ENCODE measurements around the gene AOC3. TPM values are rescaled to one million over a fixed set of nuclear protein-coding genes. Genes with fewer than 3 reads are reported as not detected.

AOC3 gene
- total and polyA plus RNA-seq, 2 of the 13 experiments (the other 11 are each of a cell fraction or from before 2014, with no cell fraction given): 8.7 to 51.7 TPM

GRCh38 chr17:42878123-42878880 lies 27.3 kb downstream of the AOC3 start (continued):
- TF ChIP-seq ZNF280D (CRISPR knock-in tag; IDR thresholded peaks at IDR 0.05) (no peak), TMF1 (CRISPR knock-in tag; IDR thresholded peaks at IDR 0.05; ENCODE audit: low read depth) (no peak), ATAD3A (CRISPR knock-in tag; IDR thresholded peaks at IDR 0.05) (no peak), ZNF12 (CRISPR knock-in tag; IDR thresholded peaks at IDR 0.05) (no peak), GABPB1 (CRISPR knock-in tag; IDR thresholded peaks at IDR 0.05) (peak; percentile 26; the same call in 1 of the 2 replicates), ZNF878 (CRISPR knock-in tag; IDR thresholded peaks at IDR 0.05) (no peak; the same call in 1 of the 2 replicates), ZBTB14 (CRISPR knock-in tag; IDR thresholded peaks at IDR 0.05) (no peak), ZNF562 (CRISPR knock-in tag; IDR thresholded peaks at IDR 0.05; ENCODE audit: borderline replicate concordance) (no peak), ZFP91 (CRISPR knock-in tag; IDR thresholded peaks at IDR 0.05; ENCODE audit: borderline replicate concordance) (peak; percentile 57; the same call in 1 of the 2 replicates), SKI (IDR thresholded peaks at IDR 0.05; ENCODE audit: partially characterized antibody) (peak; percentile 13), HNRNPL (IDR thresholded peaks at IDR 0.05; ENCODE audit: low read depth, low read length) (0 out of 2 replicates have a peak, but pooled peaks have one; percentile 31)
- TF ChIP-seq, protein P1, sequence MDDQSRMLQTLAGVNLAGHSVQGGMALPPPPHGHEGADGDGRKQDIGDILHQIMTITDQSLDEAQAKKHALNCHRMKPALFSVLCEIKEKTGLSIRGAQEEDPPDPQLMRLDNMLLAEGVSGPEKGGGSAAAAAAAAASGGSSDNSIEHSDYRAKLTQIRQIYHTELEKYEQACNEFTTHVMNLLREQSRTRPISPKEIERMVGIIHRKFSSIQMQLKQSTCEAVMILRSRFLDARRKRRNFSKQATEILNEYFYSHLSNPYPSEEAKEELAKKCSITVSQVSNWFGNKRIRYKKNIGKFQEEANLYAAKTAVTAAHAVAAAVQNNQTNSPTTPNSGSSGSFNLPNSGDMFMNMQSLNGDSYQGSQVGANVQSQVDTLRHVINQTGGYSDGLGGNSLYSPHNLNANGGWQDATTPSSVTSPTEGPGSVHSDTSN (CRISPR knock-in tag; IDR thresholded peaks at IDR 0.05; ENCODE audit: borderline replicate concordance): no peak
- TF ChIP-seq, protein P2, sequence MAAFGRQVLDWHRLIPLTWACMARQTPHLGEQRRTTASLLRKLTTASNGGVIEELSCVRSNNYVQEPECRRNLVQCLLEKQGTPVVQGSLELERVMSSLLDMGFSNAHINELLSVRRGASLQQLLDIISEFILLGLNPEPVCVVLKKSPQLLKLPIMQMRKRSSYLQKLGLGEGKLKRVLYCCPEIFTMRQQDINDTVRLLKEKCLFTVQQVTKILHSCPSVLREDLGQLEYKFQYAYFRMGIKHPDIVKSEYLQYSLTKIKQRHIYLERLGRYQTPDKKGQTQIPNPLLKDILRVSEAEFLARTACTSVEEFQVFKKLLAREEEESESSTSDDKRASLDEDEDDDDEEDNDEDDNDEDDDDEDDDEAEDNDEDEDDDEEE (CRISPR knock-in tag; IDR thresholded peaks at IDR 0.05): 0 out of 2 replicates have a peak, but pooled peaks have one; percentile 26
- TF ChIP-seq, protein P3, sequence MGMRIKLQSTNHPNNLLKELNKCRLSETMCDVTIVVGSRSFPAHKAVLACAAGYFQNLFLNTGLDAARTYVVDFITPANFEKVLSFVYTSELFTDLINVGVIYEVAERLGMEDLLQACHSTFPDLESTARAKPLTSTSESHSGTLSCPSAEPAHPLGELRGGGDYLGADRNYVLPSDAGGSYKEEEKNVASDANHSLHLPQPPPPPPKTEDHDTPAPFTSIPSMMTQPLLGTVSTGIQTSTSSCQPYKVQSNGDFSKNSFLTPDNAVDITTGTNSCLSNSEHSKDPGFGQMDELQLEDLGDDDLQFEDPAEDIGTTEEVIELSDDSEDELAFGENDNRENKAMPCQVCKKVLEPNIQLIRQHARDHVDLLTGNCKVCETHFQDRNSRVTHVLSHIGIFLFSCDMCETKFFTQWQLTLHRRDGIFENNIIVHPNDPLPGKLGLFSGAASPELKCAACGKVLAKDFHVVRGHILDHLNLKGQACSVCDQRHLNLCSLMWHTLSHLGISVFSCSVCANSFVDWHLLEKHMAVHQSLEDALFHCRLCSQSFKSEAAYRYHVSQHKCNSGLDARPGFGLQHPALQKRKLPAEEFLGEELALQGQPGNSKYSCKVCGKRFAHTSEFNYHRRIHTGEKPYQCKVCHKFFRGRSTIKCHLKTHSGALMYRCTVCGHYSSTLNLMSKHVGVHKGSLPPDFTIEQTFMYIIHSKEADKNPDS (CRISPR knock-in tag; IDR thresholded peaks at IDR 0.05): 0 out of 2 replicates have a peak, but pooled peaks have one; percentile 28

Data from HepG2 (cell line).